Osteocyte (in vitro differentiated cells): ENCODE data around the gene HPSE2. TPM values are rescaled to one million over a fixed set of nuclear protein-coding genes. Genes with fewer than 3 reads are reported as not detected.

Source experiments
- DNase-seq: peaks from one replicate; pipeline ENCODE4 v3.0.0; 2021; ENCODE audit warnings: mixed read lengths; ENCODE audit not compliant: unreplicated experiment; ENCODE audit errors: extremely low spot score
- H3K27ac Mint-ChIP-seq: one replicate; pipeline ENCODE4 v1.8.0; 2021; ENCODE audit warnings: mild to moderate bottlenecking, mixed read lengths; ENCODE audit not compliant: unreplicated experiment
- H3K27me3 Mint-ChIP-seq: one replicate; pipeline ENCODE4 v1.8.0; 2021; ENCODE audit warnings: mixed read lengths; ENCODE audit not compliant: unreplicated experiment
- H3K36me3 Mint-ChIP-seq: one replicate; pipeline ENCODE4 v1.8.0; 2021; ENCODE audit warnings: mixed read lengths; ENCODE audit not compliant: unreplicated experiment
- H3K4me1 Mint-ChIP-seq: one replicate; pipeline ENCODE4 v1.8.0; 2021; ENCODE audit warnings: mixed read lengths; ENCODE audit not compliant: unreplicated experiment
- H3K4me3 Mint-ChIP-seq: one replicate; pipeline ENCODE4 v1.8.0; 2021; ENCODE audit warnings: mild to moderate bottlenecking, moderate library complexity, mixed read lengths; ENCODE audit not compliant: unreplicated experiment
- H3K9me3 Mint-ChIP-seq: one replicate; pipeline ENCODE4 v1.8.0; 2021; ENCODE audit warnings: mixed read lengths; ENCODE audit not compliant: unreplicated experiment
- CTCF ChIP-seq: fragments of 200-600 bp; sonication (generic); IDR thresholded peaks from 2 replicates; pipeline ENCODE4 v1.5.0; 2021; ENCODE audit warnings: antibody characterized with exemption, mild to moderate bottlenecking, moderate library complexity
- total RNA-seq: library from RNA; stranded (reverse); gene quantifications from 2 replicates; pipeline ENCODE4 v1.2.1, GENCODE V29; 2021

The HPSE2 gene
- total RNA-seq, 1 donor from 2014 or later, result not detected

GRCh38 chr10:98620503-98620902 lies 615.1 kb downstream of the HPSE2 start:
- DNase-seq, result no peak
- H3K27ac Mint-ChIP-seq, result no peak overlapping the region
- no peak for TF ChIP-seq CTCF
- no peaks in the 10 kb centered on the region for H3K4me1 Mint-ChIP-seq
- H3K27me3 Mint-ChIP-seq, result peaks cover 7% of the 10 kb centered on the region
- no peaks in the 10 kb centered on the region for H3K36me3 Mint-ChIP-seq
- H3K4me3 Mint-ChIP-seq, result no peak overlapping the region
- no peaks in the 10 kb centered on the region for H3K9me3 Mint-ChIP-seq

- TF ChIP-seq CTCF, result no peak
- no peaks in the 10 kb centered on the region for H3K9me3 Mint-ChIP-seq
- no peak overlapping the region for H3K27ac Mint-ChIP-seq
- no peaks in the 10 kb centered on the region for H3K4me1 Mint-ChIP-seq
- no peak overlapping the region for H3K4me3 Mint-ChIP-seq
- H3K36me3 Mint-ChIP-seq, result no peaks in the 10 kb centered on the region
- peaks cover 7% of the 10 kb centered on the region for H3K27me3 Mint-ChIP-seq
- DNase-seq, result no peak
Measured at GRCh38 chr10:98619446-98619845, 616.2 kb downstream of the HPSE2 start.

- no peaks in the 10 kb centered on the region for H3K4me1 Mint-ChIP-seq
- no peak overlapping the region for H3K4me3 Mint-ChIP-seq
- no peaks in the 10 kb centered on the region for H3K9me3 Mint-ChIP-seq
- DNase-seq, result no peak
- no peak overlapping the region for H3K27ac Mint-ChIP-seq
- peaks cover 7% of the 10 kb centered on the region for H3K27me3 Mint-ChIP-seq
- no peak for TF ChIP-seq CTCF
- no peaks in the 10 kb centered on the region for H3K36me3 Mint-ChIP-seq
Measured at GRCh38 chr10:98617906-98618520, 617.6 kb downstream of the HPSE2 start.

- TF ChIP-seq CTCF, result no peak
- Mint-ChIP-seq H3K4me1 (no peaks in the 10 kb centered on the region), H3K27ac (no peak overlapping the region), H3K9me3 (no peaks in the 10 kb centered on the region), H3K4me3 (no peak overlapping the region), H3K36me3 (no peaks in the 10 kb centered on the region), H3K27me3 (peaks cover 7% of the 10 kb centered on the region)
- no peak for DNase-seq
Measured at GRCh38 chr10:98613446-98613845, 622.2 kb downstream of the HPSE2 start.

GRCh38 chr10:98611436-98611835 lies 624.2 kb downstream of the HPSE2 start:
- Mint-ChIP-seq H3K9me3 (no peaks in the 10 kb centered on the region), H3K4me3 (no peak overlapping the region), H3K4me1 (no peaks in the 10 kb centered on the region), H3K27me3 (peaks cover 7% of the 10 kb centered on the region), H3K27ac (no peak overlapping the region), H3K36me3 (no peaks in the 10 kb centered on the region)
- DNase-seq, result no peak
- TF ChIP-seq CTCF, result no peak
